Nephron progenitor cell (in vitro differentiated cells): Measurements from ENCODE around the gene BIRC7.
A peak's percentile ranks its signal among the peaks of the same experiment; 100 is the strongest.

Experiments used
- DNase-seq: peaks from one replicate; pipeline ENCODE4 v3.0.0; 2021
- H3K27ac Mint-ChIP-seq: 2 replicates; pipeline ENCODE4 v1.8.0; 2021; ENCODE audit warnings: mild to moderate bottlenecking, moderate library complexity, mixed read lengths
- H3K27me3 Mint-ChIP-seq: 2 replicates; pipeline ENCODE4 v1.8.0; 2021; ENCODE audit warnings: mild to moderate bottlenecking, low read depth, mixed read lengths; ENCODE audit not compliant: poor library complexity
- H3K36me3 Mint-ChIP-seq: 2 replicates; pipeline ENCODE4 v1.8.0; 2021; ENCODE audit warnings: low read depth, mixed read lengths
- H3K4me1 Mint-ChIP-seq: 2 replicates; pipeline ENCODE4 v1.8.0; 2021; ENCODE audit warnings: mixed read lengths
- H3K4me3 Mint-ChIP-seq: 2 replicates; pipeline ENCODE4 v1.8.0; 2021; ENCODE audit warnings: mild to moderate bottlenecking, moderate library complexity, mixed read lengths
- H3K9me3 Mint-ChIP-seq: 2 replicates; pipeline ENCODE4 v1.8.0; 2021; ENCODE audit warnings: mild to moderate bottlenecking, moderate library complexity, mixed read lengths
- TF ChIP-seq, protein P1 (sequence below): fragments of 200-600 bp; sonication (generic); IDR thresholded peaks from 2 replicates; pipeline ENCODE4 v1.5.0; 2021; ENCODE audit warnings: antibody characterized with exemption

The BIRC7 gene

DNA sequence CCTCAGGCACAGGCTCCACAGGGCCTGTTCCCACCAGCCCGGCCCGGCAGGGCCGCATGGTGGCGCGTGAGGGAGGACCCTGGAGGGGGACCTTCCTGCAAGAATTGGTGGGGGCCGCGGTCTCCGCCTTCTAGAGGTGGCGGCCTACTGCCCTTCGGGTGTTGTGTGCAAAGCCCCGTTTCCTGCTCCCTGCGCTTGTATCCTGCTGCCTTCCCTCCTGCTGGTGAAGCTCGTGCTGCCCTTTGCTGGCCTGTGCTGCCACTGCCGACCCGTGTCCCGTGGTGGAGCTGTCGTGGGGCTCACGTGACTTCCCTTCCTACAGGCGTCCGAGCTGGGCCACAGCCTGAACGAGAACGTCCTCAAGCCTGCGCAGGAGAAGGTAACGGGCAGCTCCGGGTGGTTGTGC is 48.8 kb downstream of the BIRC7 start:
- Mint-ChIP-seq H3K27me3 (no peaks in the 10 kb centered on the region), H3K4me3 (no peak overlapping the region), H3K36me3 (peaks cover 16% of the 10 kb centered on the region), H3K9me3 (no peaks in the 10 kb centered on the region), H3K4me1 (no peaks in the 10 kb centered on the region), H3K27ac (peak overlapping the region; percentile 71)
- TF ChIP-seq, protein P1, sequence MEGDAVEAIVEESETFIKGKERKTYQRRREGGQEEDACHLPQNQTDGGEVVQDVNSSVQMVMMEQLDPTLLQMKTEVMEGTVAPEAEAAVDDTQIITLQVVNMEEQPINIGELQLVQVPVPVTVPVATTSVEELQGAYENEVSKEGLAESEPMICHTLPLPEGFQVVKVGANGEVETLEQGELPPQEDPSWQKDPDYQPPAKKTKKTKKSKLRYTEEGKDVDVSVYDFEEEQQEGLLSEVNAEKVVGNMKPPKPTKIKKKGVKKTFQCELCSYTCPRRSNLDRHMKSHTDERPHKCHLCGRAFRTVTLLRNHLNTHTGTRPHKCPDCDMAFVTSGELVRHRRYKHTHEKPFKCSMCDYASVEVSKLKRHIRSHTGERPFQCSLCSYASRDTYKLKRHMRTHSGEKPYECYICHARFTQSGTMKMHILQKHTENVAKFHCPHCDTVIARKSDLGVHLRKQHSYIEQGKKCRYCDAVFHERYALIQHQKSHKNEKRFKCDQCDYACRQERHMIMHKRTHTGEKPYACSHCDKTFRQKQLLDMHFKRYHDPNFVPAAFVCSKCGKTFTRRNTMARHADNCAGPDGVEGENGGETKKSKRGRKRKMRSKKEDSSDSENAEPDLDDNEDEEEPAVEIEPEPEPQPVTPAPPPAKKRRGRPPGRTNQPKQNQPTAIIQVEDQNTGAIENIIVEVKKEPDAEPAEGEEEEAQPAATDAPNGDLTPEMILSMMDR, result no peak
- DNase-seq, result no peak

DNA sequence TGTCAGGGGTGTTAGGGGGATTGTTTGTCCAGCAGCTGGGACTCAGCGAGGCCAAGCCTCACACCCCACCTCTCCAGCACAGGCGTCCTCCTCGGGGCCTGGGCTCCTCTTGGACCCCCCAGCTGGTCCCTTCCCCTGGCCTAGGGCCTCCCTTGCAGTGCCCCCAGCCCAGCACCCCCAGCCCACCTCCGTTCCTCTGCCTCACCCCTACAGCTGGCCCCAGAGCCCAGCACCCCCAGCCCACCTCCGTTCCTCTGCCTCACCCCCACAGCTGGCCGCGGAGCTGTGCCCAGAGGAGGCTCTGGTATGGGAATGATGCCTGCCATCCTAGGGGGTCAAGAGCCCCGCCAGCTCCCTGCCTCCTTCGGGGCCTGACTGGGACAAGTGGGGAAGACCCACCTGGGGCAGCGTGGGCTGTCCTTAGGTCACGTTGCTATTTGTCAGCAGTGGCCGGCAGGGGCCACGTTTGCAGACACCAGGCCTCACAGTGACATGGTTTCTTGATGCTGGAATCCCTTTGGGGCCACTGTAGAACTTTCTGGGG is 49.3 kb downstream of the BIRC7 start:
- Mint-ChIP-seq H3K27ac (no peak overlapping the region), H3K9me3 (no peaks in the 10 kb centered on the region), H3K27me3 (no peaks in the 10 kb centered on the region), H3K36me3 (peaks cover 14% of the 10 kb centered on the region), H3K4me1 (no peaks in the 10 kb centered on the region), H3K4me3 (no peak overlapping the region)
- DNase-seq, result no peak
- TF ChIP-seq, protein P1, result no peak

DNA sequence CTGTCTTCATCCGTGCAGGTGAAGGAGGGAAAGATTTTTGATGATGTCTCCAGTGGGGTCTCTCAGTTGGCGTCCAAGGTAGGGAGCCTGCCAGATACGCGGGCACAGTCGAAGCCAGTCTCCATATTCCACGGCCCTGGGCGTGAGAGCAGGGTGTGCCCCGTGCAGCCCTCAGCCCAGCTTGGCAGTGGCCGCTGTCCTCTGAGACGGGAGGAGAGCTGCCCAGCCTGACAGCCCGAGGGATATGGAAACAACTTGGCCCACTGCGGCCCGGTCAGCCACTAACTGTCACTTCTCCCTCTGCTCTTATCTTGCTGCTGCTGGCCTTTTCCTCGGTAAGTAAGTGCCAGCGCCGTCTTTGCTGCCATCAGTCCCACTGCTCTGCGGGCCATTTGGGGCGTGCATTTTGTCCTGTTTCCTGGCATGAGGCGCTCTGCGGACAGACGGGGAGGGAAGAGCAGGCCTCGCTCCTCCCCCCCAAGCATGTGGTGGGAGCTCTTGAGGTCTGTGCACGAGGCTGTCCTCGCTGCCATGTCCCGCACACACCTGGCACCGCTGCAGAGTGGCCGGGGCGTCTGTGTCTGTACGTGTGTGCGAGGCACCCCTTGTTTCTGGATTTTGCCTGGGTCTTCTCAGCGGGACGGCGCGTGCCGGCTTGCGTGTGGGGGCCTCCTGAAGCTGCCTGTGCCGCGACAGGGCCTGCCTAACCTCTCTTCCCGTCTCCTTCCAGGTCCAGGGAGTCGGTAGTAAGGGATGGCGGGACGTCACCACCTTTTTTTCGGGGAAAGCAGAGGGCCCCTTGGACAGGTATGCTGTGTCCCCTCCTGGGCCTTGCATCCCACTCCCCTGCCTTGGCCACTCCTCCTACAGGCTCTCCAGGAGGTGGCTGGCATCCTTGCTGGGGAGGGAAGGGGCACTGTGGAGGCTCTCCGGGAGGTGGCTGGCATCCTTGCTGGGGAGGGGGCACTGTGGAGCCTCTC is 50.2 kb downstream of the BIRC7 start:
- Mint-ChIP-seq H3K4me3 (no peak overlapping the region), H3K36me3 (peaks cover 7% of the 10 kb centered on the region), H3K27me3 (no peaks in the 10 kb centered on the region), H3K9me3 (no peaks in the 10 kb centered on the region), H3K27ac (no peak overlapping the region), H3K4me1 (no peaks in the 10 kb centered on the region)
- no peak for DNase-seq
- TF ChIP-seq, protein P1, result no peak

DNA sequence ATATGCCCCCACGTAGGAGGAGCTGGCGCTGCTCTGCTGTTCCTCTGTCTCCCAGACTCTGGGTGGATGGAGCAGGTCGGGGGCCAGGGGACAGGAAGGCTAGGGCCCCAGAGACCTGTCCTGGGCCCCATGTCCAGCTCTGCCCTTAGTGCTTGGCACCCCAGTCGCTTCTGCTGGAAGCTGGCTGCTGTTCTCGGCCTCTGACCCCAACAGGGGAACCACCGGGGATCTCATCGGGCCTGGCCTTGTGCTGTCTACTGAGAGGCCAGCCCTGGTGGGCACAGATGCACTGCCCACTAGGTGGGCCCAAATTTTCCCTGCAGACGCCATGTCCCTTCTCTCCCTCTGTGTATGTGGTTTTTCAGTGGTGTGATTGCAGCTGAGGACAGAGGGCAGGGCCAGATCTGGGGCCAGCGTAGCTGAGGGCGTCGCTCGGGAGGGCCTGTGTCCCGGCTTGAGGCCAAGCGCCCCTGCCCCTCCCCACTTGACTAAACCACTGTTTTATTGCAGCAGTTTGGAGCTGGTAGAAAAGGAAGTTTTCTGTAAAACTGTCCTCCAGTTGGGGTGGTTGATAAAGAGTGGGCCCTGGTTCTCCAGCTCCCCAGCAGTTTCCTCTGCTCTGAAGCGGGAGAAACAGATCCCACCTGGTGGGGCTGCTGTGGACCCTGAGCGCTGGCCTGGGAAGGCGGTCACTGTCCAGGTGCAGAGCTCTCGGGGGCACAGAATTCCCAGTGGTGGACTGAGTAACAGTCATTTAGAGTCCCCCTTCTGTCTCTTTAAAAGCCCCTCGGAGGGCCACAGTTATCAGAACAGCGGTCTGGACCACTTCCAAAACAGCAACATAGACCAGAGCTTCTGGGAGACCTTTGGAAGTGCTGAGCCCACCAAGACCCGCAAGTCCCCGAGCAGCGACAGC is 51.3 kb downstream of the BIRC7 start:
- Mint-ChIP-seq H3K27me3 (no peaks in the 10 kb centered on the region), H3K9me3 (no peaks in the 10 kb centered on the region), H3K4me1 (no peaks in the 10 kb centered on the region), H3K27ac (no peak overlapping the region), H3K4me3 (no peak overlapping the region), H3K36me3 (peaks cover 7% of the 10 kb centered on the region)
- DNase-seq, result no peak
- TF ChIP-seq, protein P1, result no peak

DNA sequence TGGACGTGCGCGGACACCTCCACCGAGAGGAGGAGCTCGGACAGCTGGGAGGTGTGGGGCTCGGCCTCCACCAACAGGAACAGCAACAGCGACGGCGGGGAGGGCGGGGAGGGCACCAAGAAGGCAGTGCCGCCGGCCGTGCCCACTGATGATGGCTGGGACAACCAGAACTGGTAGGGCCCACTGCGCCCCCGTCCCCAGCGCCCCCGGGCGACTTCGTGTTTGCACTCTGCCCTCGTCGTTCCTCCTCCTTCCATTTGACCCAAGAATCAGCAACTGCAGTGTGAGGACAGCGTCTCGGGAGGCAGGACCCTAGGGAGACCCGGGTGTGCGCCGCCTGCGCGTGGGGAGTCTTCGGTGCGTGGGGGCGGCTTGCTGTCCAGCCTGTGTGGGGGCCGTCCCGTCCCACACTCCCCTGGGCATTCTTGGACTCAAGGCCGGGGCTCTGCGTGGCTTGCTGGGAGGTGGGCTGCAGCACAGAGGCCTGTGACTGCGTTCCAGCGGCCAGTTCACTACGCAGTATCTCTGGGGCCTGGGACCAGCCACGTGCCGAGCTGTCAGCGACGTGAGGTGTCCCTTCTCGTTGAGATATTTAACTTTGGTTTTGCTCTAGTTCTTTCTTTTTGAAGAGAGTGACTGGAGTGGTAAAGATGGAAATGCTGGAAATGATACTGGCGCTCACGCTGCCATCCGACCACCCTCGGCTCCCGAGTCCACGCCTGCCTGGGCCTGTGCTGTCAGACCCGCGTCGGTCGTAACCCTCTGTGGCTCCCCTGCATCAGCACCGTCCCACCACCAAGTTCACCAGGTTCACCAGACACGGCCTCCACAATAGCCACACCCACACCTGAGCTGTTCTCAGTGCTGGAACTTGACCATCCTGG is 52.2 kb downstream of the BIRC7 start:
- DNase-seq, result no peak
- H3K9me3 Mint-ChIP-seq, result no peaks in the 10 kb centered on the region

More for the DNA sequence above, 52.2 kb downstream of the BIRC7 start:
- Mint-ChIP-seq H3K4me1 (no peaks in the 10 kb centered on the region), H3K4me3 (no peak overlapping the region), H3K36me3 (peaks cover 7% of the 10 kb centered on the region), H3K27ac (no peak overlapping the region), H3K27me3 (no peaks in the 10 kb centered on the region)
- TF ChIP-seq, protein P1, result no peak
